Prostate gland (tissue), 2 donors: ENCODE measurements around the gene PARP1.

Experiments used
- CTCF ChIP-seq, 4 experiments: fragments of 200-600 bp in 2 of 4; fragments of 450-650 bp in 2 of 4; sonication (generic) in 2 of 4; IDR thresholded peaks; 1 replicate in 3 of 4; 2 replicates in 1 of 4; pipeline ENCODE4 v1.5.1; 2016 to 2019; ENCODE audit warnings: antibody characterized with exemption in 4 of 4, mild to moderate bottlenecking in 2 of 4, moderate library complexity in 2 of 4
- POLR2AphosphoS5 ChIP-seq: sonication (generic); formaldehyde crosslinking; IDR thresholded peaks from one replicate; pipeline ENCODE4 v1.6.1; 2017; ENCODE audit warnings: antibody characterized with exemption

GRCh38 chr1:226428791-226429461 is 21.0 kb upstream of the PARP1 start:
- TF ChIP-seq CTCF (IDR thresholded peaks at IDR 0.05) (no peak), POLR2AphosphoS5 (no peak)
